WI38 (cell line): ENCODE results near the gene CYP2R1.
"Not testable (repeated sequence)": the region's sequence is repeated elsewhere in the genome, so short reads cannot be mapped to it uniquely, and the experiment has no call there.

Source experiments
- H3K4me3 ChIP-seq: 2 replicates; pipeline ENCODE4 v1.5.1; 2011; ENCODE audit warnings: low read depth, mild to moderate bottlenecking, control low read depth, low read length
- CTCF ChIP-seq: IDR thresholded peaks from 2 replicates; pipeline ENCODE4 v1.5.1; 2012; ENCODE audit warnings: low read depth, mild to moderate bottlenecking, control low read depth, low read length

Gene CYP2R1

GRCh38 chr11:14875163-14875562 is 16.9 kb downstream of the CYP2R1 start:
- TF ChIP-seq CTCF: no peak
- H3K4me3 ChIP-seq: no peak overlapping the region

- TF ChIP-seq CTCF: no peak
- H3K4me3 ChIP-seq: no peak overlapping the region
Measured at GRCh38 chr11:14873632-14874031, 18.4 kb downstream of the CYP2R1 start.

GRCh38 chr11:14872032-14872431 is 20.0 kb downstream of the CYP2R1 start:
- TF ChIP-seq CTCF: no peak

GRCh38 chr11:14863775-14864174 is 28.3 kb downstream of the CYP2R1 start:
- not testable (repeated sequence) for H3K4me3 ChIP-seq

More at GRCh38 chr11:14872032-14872431, 20.0 kb downstream of the CYP2R1 start:
- H3K4me3 ChIP-seq: no peak overlapping the region

GRCh38 chr11:14861680-14862079 is 30.4 kb downstream of the CYP2R1 start:
- no peak for TF ChIP-seq CTCF
- no peak overlapping the region for H3K4me3 ChIP-seq

GRCh38 chr11:14860511-14860910 is 31.5 kb downstream of the CYP2R1 start:
- no peak for TF ChIP-seq CTCF
- no peak overlapping the region for H3K4me3 ChIP-seq

- no peak for TF ChIP-seq CTCF
- H3K4me3 ChIP-seq: no peak overlapping the region
Measured at GRCh38 chr11:14858404-14858803, 33.6 kb downstream of the CYP2R1 start.

- no peak for TF ChIP-seq CTCF
- no peak overlapping the region for H3K4me3 ChIP-seq
Measured at GRCh38 chr11:14857621-14858020, 34.4 kb downstream of the CYP2R1 start.
